ENCODE data around the gene IPP. TPM values are rescaled to one million over a fixed set of nuclear protein-coding genes. Genes with fewer than 3 reads are reported as not detected.

The IPP gene
- total and polyA plus RNA-seq, 10 donors, result 0.96 to 13.4 (median 9.9) TPM

- intact Hi-C loops (cut with DNase I; ENCODE audit: low total_unique reads), result no loop called here
- Histone ChIP-seq H3K4me3 (no peak overlapping the region), H3K36me3 (peaks cover 0 to 35% (median 0%) of the 10 kb centered on the region in 6 donors), H3K27ac (no peak overlapping the region), H3K4me1 (peaks cover 33 to 99% (median 72%) of the 10 kb centered on the region in 6 donors), H3K9me3 (no peaks in the 10 kb centered on the region), H3K27me3 (replicated peaks in 1 of 7) (no peaks in the 10 kb centered on the region)
- no peak for TF ChIP-seq POLR2A (IDR thresholded peaks at IDR 0.05)
- no peak for TF ChIP-seq POLR2AphosphoS5 (IDR thresholded peaks at IDR 0.05)
- no peak for TF ChIP-seq CTCF (IDR thresholded peaks at IDR 0.05 in 8 of 11, conservative IDR thresholded peaks at IDR 0.05 in 3 of 11)
- WGBS, 5 donors, result 83 to 92% (median 87%) methylated on average over 5 of the region's 5 CpGs
- no peak for DNase-seq
Observed at GRCh38 chr1:45674478-45674877, 76.0 kb downstream of the IPP start.

- Histone ChIP-seq H3K27me3 (replicated peaks in 1 of 7) (no peaks in the 10 kb centered on the region), H3K36me3 (peaks cover 0 to 35% (median 0%) of the 10 kb centered on the region in 6 donors), H3K27ac (no peak overlapping the region), H3K9me3 (no peaks in the 10 kb centered on the region), H3K4me1 (peaks cover 28 to 99% (median 69%) of the 10 kb centered on the region in 6 donors), H3K4me3 (no peak overlapping the region)
- WGBS, 5 donors, result 93 to 97% (median 96%) methylated on average over 4 of the region's 4 CpGs
- no peak for DNase-seq
- no peak for TF ChIP-seq CTCF (IDR thresholded peaks at IDR 0.05 in 8 of 11, conservative IDR thresholded peaks at IDR 0.05 in 3 of 11)
- intact Hi-C loops (cut with DNase I; ENCODE audit: low total_unique reads), result no loop called here
Observed at GRCh38 chr1:45673956-45674355, 76.5 kb downstream of the IPP start.

GRCh38 chr1:45669859-45670655, 80.4 kb downstream of the IPP start:
- Histone ChIP-seq H3K27ac (no peak overlapping the region), H3K36me3 (peaks cover 0 to 39% (median 0%) of the 10 kb centered on the region in 6 donors), H3K9me3 (no peaks in the 10 kb centered on the region), H3K4me1 (peaks cover 13 to 96% (median 59%) of the 10 kb centered on the region in 6 donors), H3K27me3 (replicated peaks in 1 of 7) (no peaks in the 10 kb centered on the region), H3K4me3 (no peak overlapping the region)
- 76 to 82% (median 80%) methylated on average over 6 of the region's 6 CpGs for WGBS, 5 donors
- TF ChIP-seq CTCF (IDR thresholded peaks at IDR 0.05 in 8 of 11, conservative IDR thresholded peaks at IDR 0.05 in 3 of 11) (no peak), POLR2AphosphoS5 (IDR thresholded peaks at IDR 0.05) (no peak), POLR2A (IDR thresholded peaks at IDR 0.05) (no peak)
- intact Hi-C loops (cut with DNase I; ENCODE audit: low total_unique reads), result no loop called here
- no peak for DNase-seq

GRCh38 chr1:45669379-45669778, 81.1 kb downstream of the IPP start:
- no peaks in the 10 kb centered on the region for H3K9me3 ChIP-seq
- H3K27me3 ChIP-seq (replicated peaks in 1 of 7), result no peaks in the 10 kb centered on the region
- H3K36me3 ChIP-seq, result peaks cover 0 to 39% (median 0%) of the 10 kb centered on the region in 6 donors
- no peak for DNase-seq
- TF ChIP-seq POLR2AphosphoS5 (IDR thresholded peaks at IDR 0.05) (no peak), CTCF (IDR thresholded peaks at IDR 0.05 in 8 of 11, conservative IDR thresholded peaks at IDR 0.05 in 3 of 11) (no peak), POLR2A (IDR thresholded peaks at IDR 0.05) (no peak)
- peaks cover 13 to 96% (median 53%) of the 10 kb centered on the region in 6 donors for H3K4me1 ChIP-seq
- WGBS, 5 donors, result 77 to 84% (median 82%) methylated on average over 1 of the region's 1 CpG
- intact Hi-C loops (cut with DNase I; ENCODE audit: low total_unique reads), result no loop called here
- H3K4me3 ChIP-seq, result no peak overlapping the region
- H3K27ac ChIP-seq, result no peak overlapping the region
